Progenitor cell of endocrine pancreas (in vitro differentiated cells): ENCODE measurements around the gene CARD19. TPM values are rescaled to one million over a fixed set of nuclear protein-coding genes. Genes with fewer than 3 reads are reported as not detected.

ENCODE experiments used
- DNase-seq: peaks from one replicate; pipeline ENCODE4 v3.0.0; 2021; ENCODE audit warnings: low spot score; ENCODE audit not compliant: unreplicated experiment
- H3K27ac Mint-ChIP-seq: 2 replicates; pipeline ENCODE4 v1.8.0; 2021; ENCODE audit warnings: mild to moderate bottlenecking, moderate library complexity, mixed read lengths
- H3K27me3 Mint-ChIP-seq: 2 replicates; pipeline ENCODE4 v1.8.0; 2021; ENCODE audit warnings: mixed read lengths
- H3K36me3 Mint-ChIP-seq: 2 replicates; pipeline ENCODE4 v1.8.0; 2022; ENCODE audit warnings: mixed read lengths; ENCODE audit not compliant: insufficient read depth
- H3K4me1 Mint-ChIP-seq: 2 replicates; pipeline ENCODE4 v1.8.0; 2021; ENCODE audit warnings: low read depth, mixed read lengths
- H3K4me3 Mint-ChIP-seq: 2 replicates; pipeline ENCODE4 v1.8.0; 2021; ENCODE audit warnings: low read depth, mild to moderate bottlenecking, moderate library complexity, mixed read lengths
- H3K9me3 Mint-ChIP-seq: 2 replicates; pipeline ENCODE4 v1.8.0; 2021; ENCODE audit warnings: low read depth, mixed read lengths
- CTCF ChIP-seq: fragments of 200-600 bp; sonication (generic); IDR thresholded peaks from one replicate; pipeline ENCODE4 v1.5.0; 2021; ENCODE audit warnings: antibody characterized with exemption, mild to moderate bottlenecking; ENCODE audit not compliant: unreplicated experiment
- total RNA-seq: library from RNA; stranded (reverse); gene quantifications from 2 replicates; pipeline ENCODE4 v1.2.1, GENCODE V29; 2021

The CARD19 gene
- total RNA-seq, 1 donor from 2014 or later, result 20.4 TPM

- peaks cover 5% of the 10 kb centered on the region for H3K4me1 Mint-ChIP-seq
- no peaks in the 10 kb centered on the region for H3K27me3 Mint-ChIP-seq
- no peaks in the 10 kb centered on the region for H3K9me3 Mint-ChIP-seq
- no peak for TF ChIP-seq CTCF
- DNase-seq, result no peak
- peaks cover 1% of the 10 kb centered on the region for H3K36me3 Mint-ChIP-seq
- H3K4me3 Mint-ChIP-seq, result no peak overlapping the region
- no peak overlapping the region for H3K27ac Mint-ChIP-seq
Measured at GRCh38 chr9:93127395-93127911, 31.4 kb downstream of the CARD19 start.

- no peak for TF ChIP-seq CTCF
- Mint-ChIP-seq H3K4me1 (peaks cover 12% of the 10 kb centered on the region), H3K36me3 (peaks cover 1% of the 10 kb centered on the region), H3K9me3 (no peaks in the 10 kb centered on the region), H3K27me3 (no peaks in the 10 kb centered on the region), H3K4me3 (no peak overlapping the region), H3K27ac (peak overlapping the region; percentile 24)
- no peak for DNase-seq
Measured at GRCh38 chr9:93128011-93128714, 32.1 kb downstream of the CARD19 start.

- TF ChIP-seq CTCF, result no peak
- peaks cover 1% of the 10 kb centered on the region for H3K36me3 Mint-ChIP-seq
- no peak overlapping the region for H3K27ac Mint-ChIP-seq
- peaks cover 16% of the 10 kb centered on the region for H3K4me1 Mint-ChIP-seq
- no peak for DNase-seq
- H3K27me3 Mint-ChIP-seq, result no peaks in the 10 kb centered on the region
- H3K4me3 Mint-ChIP-seq, result no peak overlapping the region
- no peaks in the 10 kb centered on the region for H3K9me3 Mint-ChIP-seq
Measured at GRCh38 chr9:93128715-93129224, 32.8 kb downstream of the CARD19 start.

GRCh38 chr9:93129286-93129685 is 33.3 kb downstream of the CARD19 start:
- Mint-ChIP-seq H3K36me3 (peaks cover 1% of the 10 kb centered on the region), H3K4me3 (no peak overlapping the region), H3K9me3 (no peaks in the 10 kb centered on the region), H3K27ac (no peak overlapping the region), H3K27me3 (no peaks in the 10 kb centered on the region), H3K4me1 (peaks cover 16% of the 10 kb centered on the region)
- no peak for TF ChIP-seq CTCF
- DNase-seq, result no peak

GRCh38 chr9:93129691-93130500 is 33.9 kb downstream of the CARD19 start:
- Mint-ChIP-seq H3K27ac (no peak overlapping the region), H3K4me3 (no peak overlapping the region), H3K27me3 (peaks cover 1% of the 10 kb centered on the region), H3K4me1 (peaks cover 18% of the 10 kb centered on the region), H3K36me3 (no peaks in the 10 kb centered on the region), H3K9me3 (no peaks in the 10 kb centered on the region)
- DNase-seq, result no peak
- no peak for TF ChIP-seq CTCF
